HG02852 (cell line): ENCODE measurements around the gene HDGF.

Experiments used
- ATAC-seq: cut with Tn5 transposase; IDR thresholded peaks from one replicate; pipeline ENCODE4 v1.9.1; 2021; ENCODE audit warnings: mild to moderate bottlenecking, moderate library complexity; ENCODE audit not compliant: unreplicated experiment

The HDGF gene

GRCh38 chr1:156751451-156751756 is at the start of gene HDGF:
Gene HDGF (minus strand): TSS chr1:156751675. CDS start chr1:156751429, 246 bp downstream.
- ATAC-seq, result peak; percentile 18

DNA sequence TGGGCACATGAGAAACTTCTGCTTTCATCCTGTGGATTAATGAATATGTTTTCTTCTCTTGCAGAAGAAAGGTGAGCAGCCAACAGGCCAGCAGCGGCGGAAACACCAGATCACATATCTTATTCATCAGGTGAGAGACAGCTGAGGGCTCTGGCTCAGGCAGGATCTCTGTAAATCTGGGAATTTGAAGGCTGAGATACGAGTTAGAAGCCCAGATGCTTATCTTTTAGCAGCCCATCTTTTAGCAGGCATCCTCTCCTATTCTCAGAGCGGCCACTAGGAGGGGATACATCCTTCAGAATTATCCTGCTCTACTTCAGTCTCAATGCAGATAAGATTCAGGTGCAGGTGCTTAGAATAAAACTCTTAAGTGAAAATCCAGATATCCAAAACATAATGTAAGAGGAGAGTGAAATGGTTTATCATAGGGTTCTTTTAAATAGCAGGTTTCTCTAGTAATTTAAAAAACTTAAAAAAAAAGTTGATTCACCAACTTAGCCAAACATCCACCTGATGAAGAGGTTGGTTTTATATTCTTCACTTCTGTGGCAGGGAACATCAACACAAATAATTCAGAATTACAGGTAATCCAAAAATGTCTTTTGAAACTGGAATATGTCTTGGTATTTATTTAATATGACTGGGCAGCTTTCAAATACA is 45.9 kb upstream of the HDGF start:
- ATAC-seq, result no peak

DNA sequence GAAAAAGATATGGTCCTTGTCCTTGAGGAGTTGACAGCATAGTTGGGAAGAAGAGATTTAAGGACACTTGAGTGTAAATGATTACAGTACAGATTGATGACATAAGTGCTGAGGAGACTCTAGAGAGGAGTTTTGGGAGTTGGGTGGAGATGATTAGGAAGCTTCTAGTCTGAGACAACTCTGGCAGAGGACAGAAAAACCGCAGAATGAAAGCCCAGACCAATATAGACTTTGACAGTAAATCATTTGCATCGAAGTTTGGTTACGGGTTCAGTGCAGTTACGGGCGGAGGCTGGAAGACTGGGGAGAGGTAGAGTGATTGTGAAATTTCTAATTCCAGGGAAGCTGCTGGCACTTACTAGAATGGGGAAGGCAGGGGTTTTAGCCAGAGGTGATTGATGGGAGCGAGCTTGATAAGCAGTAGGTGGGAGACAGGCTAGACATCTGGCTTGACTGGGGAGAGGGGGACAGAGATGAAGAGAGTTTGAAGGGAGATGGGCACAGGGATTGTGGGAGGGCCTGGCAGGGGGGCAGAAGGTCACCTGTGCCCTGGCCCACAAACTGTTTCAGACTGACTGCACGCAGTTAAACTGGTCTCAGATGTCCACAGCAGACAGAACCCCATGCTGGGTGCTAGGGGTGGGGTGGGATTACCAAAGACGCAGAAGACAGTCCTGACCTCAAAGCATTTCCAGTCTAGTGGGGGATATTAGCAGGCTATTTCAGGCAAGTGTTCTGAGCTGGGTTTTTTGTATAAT is 45.0 kb upstream of the HDGF start:
- no peak for ATAC-seq

DNA sequence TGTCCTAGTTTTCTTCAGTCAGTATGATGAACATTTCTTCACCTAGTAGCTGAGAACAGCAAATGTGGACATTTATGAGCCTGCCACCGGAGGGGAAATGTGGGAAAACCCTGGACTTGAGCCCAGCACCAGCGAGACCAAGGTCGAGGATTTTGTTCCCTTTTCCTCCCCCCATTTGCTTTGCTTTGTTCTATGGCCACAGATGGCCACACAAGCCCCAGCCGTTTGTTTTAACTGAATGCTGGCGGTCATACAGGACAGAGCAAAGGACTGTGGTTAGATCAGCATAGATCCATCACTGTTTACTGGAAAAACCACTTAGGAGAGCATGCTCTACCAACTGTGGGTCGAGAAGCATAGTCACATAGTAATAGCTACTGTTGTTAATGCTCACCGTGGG is 44.3 kb upstream of the HDGF start:
- ATAC-seq, result no peak

DNA sequence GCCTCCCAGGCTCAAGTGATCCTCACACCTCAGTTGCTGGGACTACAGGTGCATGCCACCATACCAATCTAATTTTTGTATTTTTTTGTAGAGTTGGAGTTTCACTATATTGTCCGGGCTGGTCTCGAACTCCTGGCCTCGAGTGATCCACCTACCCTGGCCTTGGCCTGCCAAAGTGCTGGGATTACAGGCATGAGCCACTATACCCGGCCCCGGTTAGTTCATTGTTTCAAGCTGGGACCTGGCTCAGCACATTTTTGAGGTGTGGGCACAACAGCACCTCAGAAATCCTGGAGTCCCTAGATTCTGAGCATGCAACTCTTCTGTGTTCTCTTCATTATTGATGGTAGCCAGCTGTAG is 43.9 kb upstream of the HDGF start:
- no peak for ATAC-seq

DNA sequence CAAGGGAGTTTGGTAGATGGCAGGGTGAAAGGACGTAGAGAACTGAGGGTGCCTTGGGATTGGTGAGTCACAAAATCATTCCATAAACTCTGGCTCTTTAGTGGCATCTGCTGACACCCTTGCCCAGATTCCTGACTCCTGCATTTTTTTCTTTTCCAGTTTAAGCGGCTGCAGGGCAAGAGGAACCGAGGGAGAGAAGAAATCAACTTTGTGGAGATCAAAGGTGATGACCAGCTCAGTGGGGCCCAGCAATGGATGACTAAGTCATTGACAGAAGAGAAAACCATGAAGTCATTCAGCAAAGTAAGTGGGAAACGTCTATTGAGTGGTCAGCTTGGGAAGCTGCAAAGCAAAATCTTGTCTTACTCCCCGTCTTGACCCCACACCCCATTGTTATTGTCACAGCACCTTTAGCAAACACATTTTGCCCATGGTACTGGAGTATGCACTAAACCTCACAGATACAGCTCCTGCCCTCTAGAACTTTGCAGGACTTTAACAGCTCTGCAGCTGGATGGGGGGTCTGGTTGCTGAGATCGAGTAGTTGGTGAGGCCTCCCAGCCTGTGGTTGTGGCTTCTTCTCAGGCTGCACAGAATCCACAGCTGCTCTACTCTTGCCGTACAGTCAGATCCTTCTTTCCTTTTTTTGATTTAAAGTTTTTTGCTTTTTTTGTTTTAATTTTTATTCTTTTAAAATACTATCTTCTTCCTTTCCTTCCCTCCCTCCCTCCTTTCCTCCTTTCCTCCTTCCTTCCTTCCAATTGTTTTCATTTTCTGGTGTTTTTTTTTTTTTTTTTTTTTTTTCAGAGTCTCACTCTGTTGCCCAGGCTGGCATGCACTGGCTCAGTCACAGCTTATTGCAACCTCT is 43.3 kb upstream of the HDGF start:
- no peak for ATAC-seq

- no peak for ATAC-seq
Observed at GRCh38 chr1:156789621-156790318, 38.3 kb upstream of the HDGF start.

DNA sequence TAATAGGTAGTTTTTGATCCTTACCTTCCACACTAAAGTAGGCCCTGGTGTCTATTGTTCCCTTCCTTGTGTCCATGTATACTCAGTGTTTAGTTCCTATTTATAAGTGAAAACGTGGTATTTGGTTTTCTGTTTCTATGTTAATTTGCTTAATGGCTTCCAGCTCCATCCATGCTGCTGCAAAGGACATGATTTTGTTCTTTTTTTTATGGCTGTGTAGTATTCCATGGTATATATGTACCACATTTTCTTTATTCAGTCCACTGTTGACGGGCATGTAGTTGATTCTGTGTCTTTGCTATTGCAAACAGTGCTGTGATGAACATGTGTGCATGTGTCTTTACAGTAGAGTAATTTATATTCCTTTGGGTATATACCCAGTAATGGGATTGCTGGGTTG is 36.7 kb upstream of the HDGF start:
- ATAC-seq, result no peak

GRCh38 chr1:156786640-156787039 is 35.2 kb upstream of the HDGF start:
- ATAC-seq, result no peak

DNA sequence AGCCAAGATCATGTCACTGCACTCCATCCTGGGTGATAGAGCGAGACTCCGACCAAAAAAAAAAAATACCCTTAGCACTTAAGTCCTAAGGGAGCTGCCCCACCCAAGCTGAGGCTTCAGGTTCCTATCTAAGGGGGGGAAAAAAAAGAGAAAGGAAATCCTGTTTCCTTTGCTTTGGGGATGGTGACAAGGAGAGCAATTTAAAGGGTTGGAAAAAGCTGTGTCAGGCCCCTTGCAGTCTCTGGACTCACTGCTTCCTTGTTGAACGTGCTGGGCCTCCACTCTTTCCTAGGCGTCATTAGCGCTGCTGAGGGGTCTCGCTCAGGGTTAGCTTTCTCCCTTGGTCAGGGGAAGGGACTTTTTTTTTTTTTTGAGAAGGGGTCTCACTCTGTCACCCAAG is 34.0 kb upstream of the HDGF start:
- no peak for ATAC-seq

DNA sequence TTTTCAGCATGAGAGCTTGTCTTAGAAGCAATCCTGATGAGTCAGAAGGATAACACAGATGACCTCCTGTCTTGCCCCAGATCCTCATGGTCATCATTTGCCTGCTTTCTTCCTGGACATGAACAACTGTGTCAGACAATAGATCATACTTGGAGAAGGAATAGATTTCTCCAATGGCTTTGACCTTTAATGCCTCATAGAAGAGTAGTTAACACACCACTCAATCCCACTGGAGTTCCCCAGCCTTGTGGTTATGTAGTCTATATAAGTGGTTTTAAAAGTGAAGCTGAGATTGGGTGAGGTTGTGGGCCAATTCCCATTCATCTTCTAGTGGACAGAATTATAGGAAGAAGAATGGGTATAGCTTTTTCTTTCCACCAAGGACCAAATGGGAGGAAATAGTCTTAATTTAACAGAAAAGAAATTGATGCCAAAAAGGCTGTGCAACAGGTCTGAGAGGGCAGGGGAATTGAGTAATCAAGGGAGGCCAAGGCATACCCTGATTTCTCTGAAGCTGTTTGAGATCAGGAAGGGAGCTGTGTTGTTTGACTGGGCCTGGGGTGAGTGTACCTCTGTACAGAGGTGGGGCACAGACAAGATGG is 30.2 kb upstream of the HDGF start:
- ATAC-seq, result no peak

- no peak for ATAC-seq
Observed at GRCh38 chr1:156777573-156777972, 26.1 kb upstream of the HDGF start.

GRCh38 chr1:156776942-156777341 is 25.5 kb upstream of the HDGF start:
- no peak for ATAC-seq

GRCh38 chr1:156775799-156776198 is 24.3 kb upstream of the HDGF start:
- no peak for ATAC-seq

DNA sequence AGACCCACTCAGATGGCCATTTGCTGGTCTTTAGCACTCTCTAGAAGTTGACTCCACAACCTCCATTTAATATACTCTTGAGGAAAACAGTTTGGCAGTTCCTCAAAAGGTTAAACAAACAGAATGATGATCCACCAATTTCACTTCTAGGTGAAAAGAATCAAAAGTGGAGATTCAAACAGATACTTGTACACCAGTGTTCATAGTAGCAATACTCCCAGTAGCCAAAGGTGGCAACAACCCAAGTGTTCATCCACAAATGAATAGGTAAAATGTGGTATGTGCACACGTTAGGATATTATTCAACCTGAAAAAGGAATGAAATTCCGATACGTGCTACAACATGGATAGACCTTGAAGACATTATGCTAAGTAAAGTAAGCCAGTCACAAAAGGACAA is 22.1 kb upstream of the HDGF start:
- ATAC-seq, result no peak

- no peak for ATAC-seq
Observed at GRCh38 chr1:156772728-156773497, 21.4 kb upstream of the HDGF start.

DNA sequence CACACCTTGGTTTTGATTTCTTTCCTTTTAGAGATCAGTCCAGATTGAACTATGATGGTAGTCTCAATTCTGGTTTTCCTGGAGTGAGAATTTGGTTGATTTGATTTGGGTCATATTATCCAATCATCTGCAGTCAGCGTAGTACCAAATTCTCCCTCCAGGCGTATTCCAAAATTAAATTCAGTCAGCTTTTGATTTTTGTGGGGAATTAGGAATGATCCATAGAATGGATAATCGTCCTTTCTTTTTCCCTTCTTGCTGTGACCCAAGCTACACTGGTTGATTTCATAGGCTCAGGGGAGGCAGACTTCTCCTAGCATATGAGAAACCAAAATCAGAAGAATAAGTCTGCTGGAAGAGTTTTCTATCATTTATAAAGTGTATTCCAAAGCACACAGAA is 20.7 kb upstream of the HDGF start:
- no peak for ATAC-seq

- ATAC-seq, result no peak
Observed at GRCh38 chr1:156768610-156769295, 17.3 kb upstream of the HDGF start.

DNA sequence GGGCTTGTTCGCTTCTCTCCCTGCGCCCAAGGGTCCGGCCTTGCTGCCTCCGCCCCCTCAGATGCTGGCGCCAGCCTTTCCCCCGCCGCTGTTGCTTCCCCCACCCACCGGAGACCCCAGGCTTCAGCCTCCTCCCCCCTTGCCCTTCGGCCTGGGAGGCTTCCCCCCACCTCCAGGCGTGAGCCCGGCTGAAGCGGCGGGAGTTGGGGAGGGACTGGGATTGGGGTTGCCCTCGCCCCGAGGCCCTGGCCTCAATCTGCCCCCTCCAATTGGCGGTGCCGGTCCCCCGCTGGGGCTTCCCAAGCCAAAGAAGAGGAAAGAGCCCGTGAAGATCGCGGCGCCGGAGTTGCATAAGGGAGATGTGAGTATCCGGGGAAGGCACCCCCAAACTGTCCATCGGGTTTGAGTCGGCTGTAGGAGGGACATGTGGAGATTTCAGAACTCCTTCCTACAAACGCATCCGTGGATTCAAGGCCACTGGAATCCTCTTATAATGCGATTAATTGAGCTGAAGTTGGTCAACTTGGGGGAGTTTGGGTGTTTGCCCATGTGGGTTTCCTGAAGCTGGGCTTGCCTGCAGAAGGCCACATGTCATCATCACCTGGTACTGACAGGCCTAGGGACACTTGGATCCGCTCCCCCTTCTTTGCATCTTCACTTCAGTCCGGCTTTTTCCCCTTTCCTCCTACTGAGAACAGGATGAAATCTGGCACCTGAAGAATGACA is 16.6 kb upstream of the HDGF start:
- ATAC-seq, result peak; percentile 3
